Stimulated activated CD4-positive, alpha-beta T cell treated with anti-CD3 and anti-CD28 coated beads, Interleukin-2, amount 100 ng/mL, for 4 hours (primary cell): Measurements from ENCODE around the gene SGMS2.
"Not testable (repeated sequence)": the region's sequence is repeated elsewhere in the genome, so short reads cannot be mapped to it uniquely, and the experiment has no call there.

Experiments used
- DNase-seq: peaks from one replicate; pipeline ENCODE4 v3.0.0-alpha.2; 2020; ENCODE audit warnings: low read depth

Gene SGMS2

GRCh38 chr4:107866726-107867125, 42.0 kb downstream of the SGMS2 start:
- DNase-seq, result no peak

GRCh38 chr4:107870236-107870635, 45.5 kb downstream of the SGMS2 start:
- no peak for DNase-seq

- DNase-seq, result no peak
These were observed 46.4 kb downstream of the SGMS2 start for GRCh38 chr4:107870916-107871786.

GRCh38 chr4:107874024-107874423, 49.3 kb downstream of the SGMS2 start:
- no peak for DNase-seq

- no peak for DNase-seq
These were observed 51.4 kb downstream of the SGMS2 start for GRCh38 chr4:107876099-107876498.

GRCh38 chr4:107877361-107877760, 52.6 kb downstream of the SGMS2 start:
- DNase-seq, result no peak

GRCh38 chr4:107885865-107886264, 61.1 kb downstream of the SGMS2 start:
- DNase-seq, result no peak

- DNase-seq, result no peak
These were observed 63.5 kb downstream of the SGMS2 start for GRCh38 chr4:107888237-107888636.

GRCh38 chr4:107890779-107891178, 66.0 kb downstream of the SGMS2 start:
- no peak for DNase-seq

GRCh38 chr4:107891299-107891698, 66.6 kb downstream of the SGMS2 start:
- no peak for DNase-seq

GRCh38 chr4:107893171-107894137, 68.7 kb downstream of the SGMS2 start:
- DNase-seq, result no peak

GRCh38 chr4:107894138-107894603, 69.4 kb downstream of the SGMS2 start:
- no peak for DNase-seq

- DNase-seq, result no peak
These were observed 71.5 kb downstream of the SGMS2 start for GRCh38 chr4:107896158-107896645.

- DNase-seq, result no peak
These were observed 71.9 kb downstream of the SGMS2 start for GRCh38 chr4:107896646-107897045.

- DNase-seq, result no peak
These were observed 73.1 kb downstream of the SGMS2 start for GRCh38 chr4:107897823-107898222.

- DNase-seq, result no peak
These were observed 75.3 kb downstream of the SGMS2 start for GRCh38 chr4:107900067-107900466.

GRCh38 chr4:107900508-107900907, 75.8 kb downstream of the SGMS2 start:
- DNase-seq, result no peak

GRCh38 chr4:107901213-107901934, 76.6 kb downstream of the SGMS2 start:
- DNase-seq, result no peak

- DNase-seq, result no peak
These were observed 78.0 kb downstream of the SGMS2 start for GRCh38 chr4:107902715-107903114.

GRCh38 chr4:107905082-107905481, 80.3 kb downstream of the SGMS2 start:
- DNase-seq, result not testable (repeated sequence)

GRCh38 chr4:107906458-107907100, 81.8 kb downstream of the SGMS2 start:
- no peak for DNase-seq
